Sigmoid colon (tissue), 4 donors: ENCODE data around the gene ASB18.

Experiments used
- EP300 ChIP-seq, 4 donors: sonication (generic); formaldehyde crosslinking; IDR thresholded peaks; one replicate each; pipeline ENCODE4 v1.6.1; 2017; ENCODE audit warnings: antibody characterized with exemption in 4 of 4
- POLR2A ChIP-seq, 2 donors: fragments of 450-650 bp; IDR thresholded peaks; one replicate each; pipeline ENCODE4 v1.6.1; 2016; ENCODE audit warnings: antibody characterized with exemption in 2 of 2, mild to moderate bottlenecking in 2 of 2, moderate library complexity in 2 of 2
- POLR2AphosphoS5 ChIP-seq, 4 donors: sonication (generic); formaldehyde crosslinking; IDR thresholded peaks; one replicate each; pipeline ENCODE4 v1.6.1; 2017; ENCODE audit warnings: antibody characterized with exemption in 4 of 4
- TF ChIP-seq, protein P1 (sequence below), 4 experiments: fragments of 450-650 bp in 3 of 4; fragments of 200-600 bp in 1 of 4; IDR thresholded peaks; one replicate each; pipeline ENCODE4 v1.5.1; 2016 to 2019; ENCODE audit warnings: antibody characterized with exemption in 4 of 4, mild to moderate bottlenecking in 3 of 4, moderate library complexity in 2 of 4

DNA sequence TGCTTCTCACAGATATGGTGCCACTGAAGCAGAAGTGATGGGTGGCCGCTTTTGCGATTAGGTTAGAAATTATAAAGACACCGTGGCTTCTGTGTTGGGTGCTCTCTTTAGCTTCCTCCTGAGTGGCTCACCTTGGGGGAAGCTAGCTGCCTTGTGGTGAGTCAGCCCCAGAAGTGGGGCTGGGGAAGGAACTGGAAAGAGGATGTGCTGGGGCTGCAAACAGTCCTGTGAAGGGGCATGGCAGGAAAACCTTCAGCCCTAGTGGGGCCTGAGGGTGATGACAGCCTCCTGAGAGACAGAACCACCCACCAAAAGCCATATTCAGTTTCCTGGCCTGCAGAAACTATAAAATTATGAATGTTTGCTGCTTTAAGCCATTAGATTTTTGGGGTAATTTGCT is 8.9 kb upstream of the ASB18 start:
- TF ChIP-seq POLR2A (IDR thresholded peaks at IDR 0.05), result no peak
- TF ChIP-seq, protein P1, sequence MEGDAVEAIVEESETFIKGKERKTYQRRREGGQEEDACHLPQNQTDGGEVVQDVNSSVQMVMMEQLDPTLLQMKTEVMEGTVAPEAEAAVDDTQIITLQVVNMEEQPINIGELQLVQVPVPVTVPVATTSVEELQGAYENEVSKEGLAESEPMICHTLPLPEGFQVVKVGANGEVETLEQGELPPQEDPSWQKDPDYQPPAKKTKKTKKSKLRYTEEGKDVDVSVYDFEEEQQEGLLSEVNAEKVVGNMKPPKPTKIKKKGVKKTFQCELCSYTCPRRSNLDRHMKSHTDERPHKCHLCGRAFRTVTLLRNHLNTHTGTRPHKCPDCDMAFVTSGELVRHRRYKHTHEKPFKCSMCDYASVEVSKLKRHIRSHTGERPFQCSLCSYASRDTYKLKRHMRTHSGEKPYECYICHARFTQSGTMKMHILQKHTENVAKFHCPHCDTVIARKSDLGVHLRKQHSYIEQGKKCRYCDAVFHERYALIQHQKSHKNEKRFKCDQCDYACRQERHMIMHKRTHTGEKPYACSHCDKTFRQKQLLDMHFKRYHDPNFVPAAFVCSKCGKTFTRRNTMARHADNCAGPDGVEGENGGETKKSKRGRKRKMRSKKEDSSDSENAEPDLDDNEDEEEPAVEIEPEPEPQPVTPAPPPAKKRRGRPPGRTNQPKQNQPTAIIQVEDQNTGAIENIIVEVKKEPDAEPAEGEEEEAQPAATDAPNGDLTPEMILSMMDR (IDR thresholded peaks at IDR 0.05), result no peak
- no peak for TF ChIP-seq POLR2AphosphoS5 (IDR thresholded peaks at IDR 0.05)
- no peak for TF ChIP-seq EP300 (IDR thresholded peaks at IDR 0.05)
